LNCAP (cell line): ENCODE measurements around the gene OMA1.

Experiments used
- CTCF ChIP-seq: fragments of 450-650 bp; IDR thresholded peaks from 2 replicates; pipeline ENCODE4 v1.5.1; 2017; ENCODE audit warnings: mild to moderate bottlenecking

Gene OMA1

DNA sequence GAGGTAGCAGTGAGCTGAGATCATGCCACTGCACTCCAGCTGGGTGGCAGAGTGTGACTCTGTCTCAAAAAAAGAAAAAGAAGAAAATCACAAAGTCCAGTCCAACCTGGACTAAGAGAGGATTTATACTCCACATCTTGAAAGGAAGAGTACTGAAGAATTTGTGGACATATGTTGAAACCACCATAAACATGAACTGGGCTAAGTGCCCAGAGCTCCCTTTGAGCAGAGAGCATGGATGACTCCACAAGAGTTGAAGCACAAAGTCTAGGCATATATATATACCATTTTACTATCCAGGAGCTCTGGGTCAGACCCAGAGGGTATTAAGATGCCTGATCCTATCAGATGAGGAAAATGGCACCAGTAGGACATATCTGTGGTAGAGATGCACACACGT is 86.6 kb downstream of the OMA1 start:
- TF ChIP-seq CTCF: no peak

DNA sequence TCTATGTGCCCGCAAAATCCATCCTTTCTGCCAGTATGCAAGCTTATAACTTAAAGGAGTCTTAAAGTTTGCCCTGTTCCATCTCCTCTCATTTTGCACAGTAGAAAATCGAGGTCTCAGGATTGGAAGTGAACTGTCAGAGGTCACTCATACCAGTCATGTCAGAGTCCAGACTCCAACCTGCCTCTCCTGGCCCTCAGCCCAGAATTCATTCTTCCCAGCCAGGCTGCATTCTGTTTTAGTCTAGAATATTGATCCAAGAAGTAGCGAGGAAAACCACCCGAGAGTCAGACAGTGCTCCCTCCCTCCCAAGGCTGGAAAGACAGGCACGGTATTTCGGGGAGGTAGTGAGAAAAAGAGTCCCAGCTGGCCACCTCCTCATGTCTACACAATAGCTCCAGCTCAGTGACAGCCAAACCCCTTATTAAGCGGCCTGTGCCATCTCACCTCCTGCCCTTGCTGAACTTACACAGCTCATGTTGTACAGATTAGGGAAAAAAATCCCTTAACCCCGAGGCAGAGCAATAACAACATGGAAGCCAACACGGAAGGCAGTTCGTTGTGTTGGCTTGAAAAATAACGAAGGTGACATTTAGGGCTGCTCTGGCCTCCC is 89.4 kb downstream of the OMA1 start:
- TF ChIP-seq CTCF: no peak

- TF ChIP-seq CTCF: no peak
These were observed 90.1 kb downstream of the OMA1 start for GRCh38 chr1:58456470-58456869.

DNA sequence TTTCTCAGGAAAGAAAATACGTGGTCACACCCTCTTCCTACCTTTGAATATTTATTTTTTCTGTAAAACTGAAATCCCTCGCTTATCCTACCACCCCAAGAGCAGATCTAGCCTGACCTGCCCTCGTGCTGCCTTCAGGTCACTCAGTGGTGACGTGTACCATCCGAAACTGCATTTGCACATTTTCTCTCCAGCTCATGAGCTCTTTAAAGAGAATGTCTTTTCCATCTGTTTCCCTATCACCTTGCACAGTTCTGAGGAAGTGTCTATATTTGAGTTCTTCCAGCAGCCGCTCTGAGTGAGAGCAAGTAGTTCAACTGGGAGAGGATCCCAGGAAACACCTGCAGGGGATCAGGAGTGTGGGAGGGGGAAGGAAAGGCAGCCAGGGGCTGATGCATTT is 91.7 kb downstream of the OMA1 start:
- TF ChIP-seq CTCF: no peak

DNA sequence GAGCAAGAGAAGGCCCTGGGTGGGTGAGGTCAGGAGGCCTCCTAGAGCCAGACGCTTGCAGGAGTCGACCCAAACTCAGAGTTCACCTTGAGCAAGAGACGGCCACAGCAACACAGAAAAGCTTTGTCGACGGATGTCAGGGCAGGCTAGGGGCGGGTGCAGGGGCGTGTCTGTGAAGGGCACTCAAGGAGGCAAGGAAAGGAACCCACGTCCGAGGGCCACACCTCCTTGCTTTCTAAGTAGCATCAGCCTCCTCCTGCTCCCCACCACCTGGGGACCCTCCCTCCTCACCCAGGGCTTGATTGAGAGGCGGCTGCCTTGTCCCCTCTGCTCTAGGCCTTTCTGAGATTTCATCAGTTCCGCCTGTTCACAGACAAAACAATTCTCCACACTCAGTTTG is 92.1 kb downstream of the OMA1 start:
- no peak for TF ChIP-seq CTCF

DNA sequence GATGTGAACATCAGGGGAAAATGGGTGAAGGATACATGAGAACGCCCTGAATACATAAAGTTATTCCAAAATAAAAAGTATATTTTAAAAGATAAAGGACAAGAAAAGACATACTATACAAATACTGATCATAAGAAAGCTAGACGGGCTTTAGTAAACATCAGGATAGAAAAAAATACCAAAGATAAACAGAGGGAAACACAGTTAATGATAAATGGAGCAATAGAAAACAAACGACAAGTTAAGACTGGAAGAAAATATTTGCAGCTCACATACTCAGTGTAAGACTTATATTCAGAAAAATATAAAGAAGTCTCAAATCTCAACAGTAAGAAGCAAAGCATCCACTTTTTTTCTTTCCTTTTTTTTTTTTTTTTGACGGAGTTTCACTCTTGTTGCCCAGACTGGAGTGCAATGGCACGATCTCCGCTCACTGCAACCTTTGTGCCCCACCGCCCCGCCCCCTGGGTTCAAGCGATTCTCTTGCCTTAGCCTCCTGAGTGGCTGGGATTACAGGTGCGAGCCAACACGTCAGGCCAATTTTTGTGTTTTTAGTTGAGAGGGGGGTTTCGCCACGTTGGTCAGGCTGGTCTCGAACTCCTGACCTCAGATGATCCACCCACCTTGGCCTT is 94.8 kb downstream of the OMA1 start:
- TF ChIP-seq CTCF: no peak

DNA sequence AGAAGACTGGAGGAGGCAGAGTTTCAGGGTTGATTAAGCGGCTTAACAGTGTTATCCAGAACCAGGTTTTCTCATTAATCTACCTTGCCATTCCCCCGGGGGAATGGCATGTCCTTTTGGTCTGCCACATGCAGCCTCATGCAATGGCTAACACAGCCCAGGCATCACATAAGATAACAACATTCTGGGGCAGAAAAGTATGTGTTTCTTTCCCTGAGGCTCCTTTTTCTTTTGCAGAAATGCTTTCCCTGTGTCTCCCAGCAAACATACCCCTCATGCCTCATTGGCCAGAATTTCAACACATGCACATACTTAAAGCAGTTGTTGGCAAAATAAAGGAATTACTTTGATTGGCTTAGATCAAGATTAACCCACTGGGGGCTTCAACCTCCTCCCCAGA is 98.6 kb downstream of the OMA1 start:
- no peak for TF ChIP-seq CTCF

GRCh38 chr1:58447042-58447441 is 99.5 kb downstream of the OMA1 start:
- no peak for TF ChIP-seq CTCF
